Tibial artery (tissue), 4 donors: Measurements from ENCODE around the gene ARHGEF26.

Source experiments
- DNase-seq, 2 donors: peaks; one replicate each; pipeline ENCODE4 v3.0.0-alpha.2; 2019
- H3K27ac ChIP-seq, 2 donors: fragments of 200-600 bp; sonication (generic) in 1 of 2; 1 replicate in 1 of 2; 2 replicates in 1 of 2; pipeline ENCODE4 v1.5.1; 2018 to 2019; ENCODE audit warnings: mild to moderate bottlenecking in 1 of 2
- H3K27me3 ChIP-seq, 2 donors: fragments of 200-600 bp; sonication (generic) in 1 of 2; one replicate each; pipeline versions ENCODE4 v1.5.1 to v1.6.0; 2016 to 2019
- H3K36me3 ChIP-seq, 3 donors: fragments of 200-600 bp; sonication (generic) in 2 of 3; one replicate each; pipeline ENCODE4 v1.5.1; 2016 to 2019; ENCODE audit warnings: mild to moderate bottlenecking in 2 of 3
- H3K4me1 ChIP-seq, 4 donors: fragments of 200-600 bp; sonication (generic) in 2 of 4; 1 replicate in 3 of 4; 2 replicates in 1 of 4; pipeline ENCODE4 v1.5.1; 2016 to 2019
- H3K4me3 ChIP-seq, 2 donors: fragments of 200-600 bp; sonication (generic) in 1 of 2; 1 replicate in 1 of 2; 2 replicates in 1 of 2; pipeline ENCODE4 v1.5.1; 2018 to 2019; ENCODE audit warnings: mild to moderate bottlenecking in 2 of 2
- H3K9me3 ChIP-seq, 3 donors: fragments of 200-600 bp; sonication (generic) in 1 of 3; one replicate each; pipeline ENCODE4 v1.5.1; 2016 to 2019
- intact Hi-C: fragments of 100-400 bp; cut with DNase I; formaldehyde crosslinking; loops from one replicate; pipeline ENCODE4 v1.15.0; 2023; ENCODE audit warnings: low total_unique reads
- TF ChIP-seq, protein P1 (sequence below), 2 experiments: fragments of 200-600 bp in 1 of 2; fragments of 450-650 bp in 1 of 2; IDR thresholded peaks; one replicate each; pipeline ENCODE4 v1.5.1; 2017 to 2019; ENCODE audit warnings: antibody characterized with exemption in 2 of 2, mild to moderate bottlenecking in 1 of 2, moderate library complexity in 1 of 2

Gene ARHGEF26

GRCh38 chr3:154247806-154248415 lies 126.7 kb downstream of the ARHGEF26 start:
- no peaks in the 10 kb centered on the region for H3K27me3 ChIP-seq
- peaks cover 0 to 24% (median 14%) of the 10 kb centered on the region in 4 donors for H3K4me1 ChIP-seq
- intact Hi-C loops, result no loop called here
- no peak overlapping the region for H3K4me3 ChIP-seq
- TF ChIP-seq, protein P1, sequence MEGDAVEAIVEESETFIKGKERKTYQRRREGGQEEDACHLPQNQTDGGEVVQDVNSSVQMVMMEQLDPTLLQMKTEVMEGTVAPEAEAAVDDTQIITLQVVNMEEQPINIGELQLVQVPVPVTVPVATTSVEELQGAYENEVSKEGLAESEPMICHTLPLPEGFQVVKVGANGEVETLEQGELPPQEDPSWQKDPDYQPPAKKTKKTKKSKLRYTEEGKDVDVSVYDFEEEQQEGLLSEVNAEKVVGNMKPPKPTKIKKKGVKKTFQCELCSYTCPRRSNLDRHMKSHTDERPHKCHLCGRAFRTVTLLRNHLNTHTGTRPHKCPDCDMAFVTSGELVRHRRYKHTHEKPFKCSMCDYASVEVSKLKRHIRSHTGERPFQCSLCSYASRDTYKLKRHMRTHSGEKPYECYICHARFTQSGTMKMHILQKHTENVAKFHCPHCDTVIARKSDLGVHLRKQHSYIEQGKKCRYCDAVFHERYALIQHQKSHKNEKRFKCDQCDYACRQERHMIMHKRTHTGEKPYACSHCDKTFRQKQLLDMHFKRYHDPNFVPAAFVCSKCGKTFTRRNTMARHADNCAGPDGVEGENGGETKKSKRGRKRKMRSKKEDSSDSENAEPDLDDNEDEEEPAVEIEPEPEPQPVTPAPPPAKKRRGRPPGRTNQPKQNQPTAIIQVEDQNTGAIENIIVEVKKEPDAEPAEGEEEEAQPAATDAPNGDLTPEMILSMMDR (IDR thresholded peaks at IDR 0.05), result no peak
- no peaks in the 10 kb centered on the region for H3K9me3 ChIP-seq
- peaks cover 0 to 22% (median 3%) of the 10 kb centered on the region in 3 donors for H3K36me3 ChIP-seq
- DNase-seq, result no peak
- no peak overlapping the region for H3K27ac ChIP-seq

DNA sequence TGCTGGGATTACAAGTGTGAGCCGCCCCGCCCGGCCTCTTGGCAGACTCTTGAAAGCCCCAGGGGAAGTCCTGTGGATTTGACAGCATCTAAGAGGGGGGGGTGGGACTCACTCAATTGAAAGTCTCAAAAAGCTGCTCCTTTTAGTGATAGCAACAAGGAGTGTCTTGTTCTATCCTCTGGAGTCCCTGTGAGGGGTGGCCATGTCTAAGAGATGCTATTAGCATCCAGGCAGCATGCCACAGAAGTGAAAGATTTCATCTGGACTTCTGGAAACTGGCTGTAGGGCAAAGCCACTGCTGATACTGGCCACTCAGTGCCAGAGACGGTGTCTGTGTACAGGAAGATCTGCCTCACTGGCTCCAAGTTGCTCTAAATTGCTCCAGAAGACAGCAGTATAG lies 129.1 kb downstream of the ARHGEF26 start:
- H3K27ac ChIP-seq, result no peak overlapping the region
- H3K9me3 ChIP-seq, result no peaks in the 10 kb centered on the region
- TF ChIP-seq, protein P1 (IDR thresholded peaks at IDR 0.05), result no peak
- no peaks in the 10 kb centered on the region for H3K27me3 ChIP-seq
- H3K36me3 ChIP-seq, result peaks cover 17 to 38% (median 17%) of the 10 kb centered on the region in 3 donors
- no peak for DNase-seq
- intact Hi-C loops, result loop anchor here (5.0 kb wide), 1 partner anchor 153 kb away; no protein-coding TSS in a partner anchor
- no peak overlapping the region for H3K4me3 ChIP-seq
- peaks cover 0 to 1% (median under 1%) of the 10 kb centered on the region in 4 donors for H3K4me1 ChIP-seq

DNA sequence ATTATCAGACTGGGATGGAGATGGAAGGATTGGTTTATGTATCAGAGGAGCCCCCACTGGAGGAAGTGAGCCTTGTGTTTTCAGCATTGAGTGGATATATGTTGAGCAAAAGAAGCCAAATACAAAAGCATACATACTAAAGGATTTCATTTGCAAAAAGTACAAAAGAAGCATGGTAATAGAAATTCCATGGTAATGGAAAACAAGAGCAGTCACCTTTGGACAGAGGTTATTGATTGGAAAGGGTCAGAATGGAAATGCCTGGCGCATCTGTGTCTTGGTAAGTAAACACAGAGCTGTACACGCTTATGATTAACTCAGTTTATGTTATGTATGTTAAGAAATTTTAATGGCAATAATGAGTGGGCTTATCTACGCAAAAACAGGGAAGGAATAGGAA lies 130.4 kb downstream of the ARHGEF26 start:
- intact Hi-C loops, result loop anchor here (5.0 kb wide), 1 partner anchor 154 kb away; no protein-coding TSS in a partner anchor
- no peak overlapping the region for H3K4me3 ChIP-seq
- no peaks in the 10 kb centered on the region for H3K4me1 ChIP-seq
- H3K9me3 ChIP-seq, result no peaks in the 10 kb centered on the region
- no peak for DNase-seq
- H3K27me3 ChIP-seq, result no peaks in the 10 kb centered on the region
- peaks cover 23 to 46% (median 29%) of the 10 kb centered on the region in 3 donors for H3K36me3 ChIP-seq
- no peak overlapping the region for H3K27ac ChIP-seq
- TF ChIP-seq, protein P1 (IDR thresholded peaks at IDR 0.05), result no peak

DNA sequence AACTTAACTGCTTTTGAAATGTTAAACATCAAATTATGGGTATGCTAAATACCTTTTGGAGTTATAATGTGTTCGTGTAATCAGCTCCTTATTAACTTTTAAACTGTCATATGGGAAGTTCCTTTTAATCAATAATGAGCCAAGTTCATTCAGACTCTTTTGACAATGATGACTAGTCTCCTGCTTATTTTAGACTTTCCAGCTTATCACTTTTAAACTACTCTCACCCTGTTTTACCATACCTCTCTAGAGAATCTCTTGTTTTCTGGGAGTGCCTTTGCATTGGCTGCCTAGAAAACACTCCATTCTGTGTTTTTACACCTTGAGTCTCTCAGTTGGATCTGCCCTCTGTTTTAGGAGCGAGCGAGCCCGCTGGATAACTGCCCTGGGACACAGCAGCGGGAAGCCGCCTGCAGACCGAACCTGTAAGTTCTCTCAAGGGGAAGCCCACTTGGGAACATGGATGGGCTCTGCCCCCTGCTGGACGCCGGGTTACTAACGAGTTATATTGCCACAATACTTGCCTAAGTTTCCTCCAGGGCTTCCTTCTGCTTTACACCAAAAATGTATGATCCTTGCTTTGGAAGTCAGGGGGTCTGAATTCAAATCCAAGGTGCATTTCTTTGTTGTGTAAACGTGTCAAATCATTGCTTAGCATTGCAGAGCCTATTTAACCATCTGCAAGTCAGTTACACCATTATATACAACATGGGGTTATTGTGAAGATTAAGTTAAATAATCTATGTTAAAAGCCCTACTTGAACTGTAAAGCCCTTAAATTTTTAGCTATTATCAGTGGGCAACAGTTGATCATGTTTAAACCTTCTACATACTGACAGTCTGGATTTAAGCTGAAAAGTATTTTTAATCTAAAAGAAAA lies 131.8 kb downstream of the ARHGEF26 start:
- peaks cover 37 to 57% (median 40%) of the 10 kb centered on the region in 3 donors for H3K36me3 ChIP-seq
- intact Hi-C loops, result loop anchor here (5.0 kb wide), 1 partner anchor 156 kb away; no protein-coding TSS in a partner anchor
- peak; percentile 90 to 94 for DNase-seq
- no peak overlapping the region for H3K4me3 ChIP-seq
- H3K9me3 ChIP-seq, result no peaks in the 10 kb centered on the region
- no peaks in the 10 kb centered on the region for H3K27me3 ChIP-seq
- no peak overlapping the region for H3K27ac ChIP-seq
- H3K4me1 ChIP-seq, result no peaks in the 10 kb centered on the region
- TF ChIP-seq, protein P1 (IDR thresholded peaks at IDR 0.05), result peak; percentile 89 to 90

DNA sequence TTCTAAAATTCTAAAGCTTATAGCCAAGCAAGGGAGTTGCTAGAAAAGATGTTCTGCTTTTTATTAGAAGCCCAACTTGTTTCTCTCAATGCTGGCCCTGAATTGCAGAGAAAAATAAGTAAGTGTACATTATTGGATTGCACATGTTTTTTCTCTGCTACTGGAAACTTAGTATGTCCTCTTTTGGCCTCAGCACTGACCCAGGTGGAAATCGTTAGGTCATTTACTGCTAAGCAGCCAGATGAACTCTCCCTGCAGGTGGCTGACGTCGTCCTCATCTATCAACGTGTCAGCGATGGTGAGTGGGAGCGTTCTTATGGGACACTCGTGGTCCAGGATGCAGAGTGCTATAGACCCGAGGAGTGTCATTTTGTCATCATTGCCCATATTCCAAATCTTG lies 133.3 kb downstream of the ARHGEF26 start:
- Histone ChIP-seq H3K9me3 (no peaks in the 10 kb centered on the region), H3K36me3 (peaks cover 50 to 68% (median 55%) of the 10 kb centered on the region in 3 donors), H3K4me1 (no peaks in the 10 kb centered on the region), H3K4me3 (no peak overlapping the region), H3K27ac (no peak overlapping the region), H3K27me3 (no peaks in the 10 kb centered on the region)
- TF ChIP-seq, protein P1 (IDR thresholded peaks at IDR 0.05), result no peak
- intact Hi-C loops, result loop anchor here (5.0 kb wide), 1 partner anchor 157 kb away; no protein-coding TSS in a partner anchor
- DNase-seq, result no peak
